MCF 10A (cell line): ENCODE data around the gene ARHGAP21. TPM values are rescaled to one million over a fixed set of nuclear protein-coding genes. Genes with fewer than 3 reads are reported as not detected.

ENCODE experiments used
- BruUV-seq: library from RNA; stranded (reverse); fragments of 400-500 nt; replicated peaks from 2 replicates; lab custom pipeline; 2021; lab: Mats Ljungman, UMichigan
- CTCF ChIA-PET: fragments of 300-600 bp; sonication (Branson Sonifier 250); formaldehyde crosslinking; extraction: SDS; loops from one replicate; lab custom pipeline; 2021; ENCODE audit warnings: antibody characterized with exemption, inconsistent platforms; lab: Yijun Ruan, JAX
- POLR2A ChIA-PET: fragments of 300-600, 350-650 bp; sonication (Branson Sonifier 250); formaldehyde crosslinking; extraction: SDS; loops from one replicate; lab custom pipeline; 2020; ENCODE audit warnings: antibody characterized with exemption, inconsistent platforms; lab: Yijun Ruan, JAX
- DNase-seq: peaks from one replicate; pipeline ENCODE4 v3.0.0-alpha.2; 2018; ENCODE audit not compliant: unreplicated experiment
- H3K27ac Mint-ChIP-seq: one replicate; pipeline ENCODE4 v1.8.0; 2022; ENCODE audit warnings: mild to moderate bottlenecking, low read depth, mixed read lengths; ENCODE audit not compliant: unreplicated experiment
- H3K27me3 Mint-ChIP-seq: one replicate; pipeline ENCODE4 v1.8.0; 2022; ENCODE audit warnings: mixed read lengths; ENCODE audit not compliant: insufficient read depth, unreplicated experiment
- H3K36me3 Mint-ChIP-seq: one replicate; pipeline ENCODE4 v1.8.0; 2022; ENCODE audit warnings: mild to moderate bottlenecking, moderate library complexity, mixed read lengths; ENCODE audit not compliant: insufficient read depth, unreplicated experiment
- H3K4me1 Mint-ChIP-seq: one replicate; pipeline ENCODE4 v1.8.0; 2022; ENCODE audit warnings: mixed read lengths; ENCODE audit not compliant: insufficient read depth, unreplicated experiment
- H3K4me3 Mint-ChIP-seq: one replicate; pipeline ENCODE4 v1.8.0; 2022; ENCODE audit warnings: mild to moderate bottlenecking, moderate library complexity, mixed read lengths; ENCODE audit not compliant: unreplicated experiment
- H3K9me3 Mint-ChIP-seq: one replicate; pipeline ENCODE4 v1.8.0; 2022; ENCODE audit warnings: mixed read lengths; ENCODE audit not compliant: unreplicated experiment
- intact Hi-C: fragments of 100-400 bp; cut with micrococcal nuclease; formaldehyde crosslinking; loops from 2 replicates; pipeline ENCODE4 v1.14.1; 2022
- total RNA-seq: library from RNA; stranded (reverse); gene quantifications from 2 replicates; pipeline ENCODE4 v1.2.3, GENCODE V29; 2022
- TF ChIP-seq, protein P1 (sequence below): fragments of 200-600 bp; IDR thresholded peaks from one replicate; pipeline ENCODE4 v1.8.0; 2022; ENCODE audit warnings: antibody characterized with exemption, mild to moderate bottlenecking; ENCODE audit not compliant: unreplicated experiment

ARHGAP21 gene
- total RNA-seq, 1 experiment from 2014 or later = 85.1 TPM

DNA sequence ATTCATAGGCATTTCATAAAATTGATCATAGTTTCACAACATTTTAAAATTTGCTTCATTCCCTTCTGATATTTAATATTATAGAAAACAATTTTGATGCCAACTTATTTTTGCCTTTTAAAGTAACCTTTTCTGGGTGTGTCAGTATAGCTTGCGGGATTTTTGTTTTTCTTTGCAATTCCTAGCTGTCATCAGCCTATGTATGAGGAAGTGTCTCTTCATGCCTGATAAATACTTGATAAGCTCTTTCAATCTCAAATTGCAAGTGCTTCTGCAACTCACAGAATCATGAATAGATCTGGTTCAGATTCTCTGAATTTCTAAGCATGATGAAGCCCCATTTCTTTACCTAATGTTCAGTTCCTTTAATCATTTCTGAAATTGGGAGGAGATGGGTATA lies 28.0 kb upstream of the ARHGAP21 start:
- no peak for DNase-seq
- Mint-ChIP-seq H3K36me3 (no peaks in the 10 kb centered on the region), H3K4me1 (peaks cover 11% of the 10 kb centered on the region), H3K27me3 (no peaks in the 10 kb centered on the region), H3K4me3 (no peak overlapping the region), H3K27ac (no peak overlapping the region), H3K9me3 (no peaks in the 10 kb centered on the region)
- CTCF ChIA-PET = interaction anchor here (0.7 kb wide), 1 partner anchor 134 kb away, joined by 3 read pairs; no protein-coding TSS in a partner anchor
- no TSS peak for BruUV-seq
- intact Hi-C loops = no loop called here
- TF ChIP-seq, protein P1, sequence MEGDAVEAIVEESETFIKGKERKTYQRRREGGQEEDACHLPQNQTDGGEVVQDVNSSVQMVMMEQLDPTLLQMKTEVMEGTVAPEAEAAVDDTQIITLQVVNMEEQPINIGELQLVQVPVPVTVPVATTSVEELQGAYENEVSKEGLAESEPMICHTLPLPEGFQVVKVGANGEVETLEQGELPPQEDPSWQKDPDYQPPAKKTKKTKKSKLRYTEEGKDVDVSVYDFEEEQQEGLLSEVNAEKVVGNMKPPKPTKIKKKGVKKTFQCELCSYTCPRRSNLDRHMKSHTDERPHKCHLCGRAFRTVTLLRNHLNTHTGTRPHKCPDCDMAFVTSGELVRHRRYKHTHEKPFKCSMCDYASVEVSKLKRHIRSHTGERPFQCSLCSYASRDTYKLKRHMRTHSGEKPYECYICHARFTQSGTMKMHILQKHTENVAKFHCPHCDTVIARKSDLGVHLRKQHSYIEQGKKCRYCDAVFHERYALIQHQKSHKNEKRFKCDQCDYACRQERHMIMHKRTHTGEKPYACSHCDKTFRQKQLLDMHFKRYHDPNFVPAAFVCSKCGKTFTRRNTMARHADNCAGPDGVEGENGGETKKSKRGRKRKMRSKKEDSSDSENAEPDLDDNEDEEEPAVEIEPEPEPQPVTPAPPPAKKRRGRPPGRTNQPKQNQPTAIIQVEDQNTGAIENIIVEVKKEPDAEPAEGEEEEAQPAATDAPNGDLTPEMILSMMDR = no peak
- POLR2A ChIA-PET = interaction anchor here (0.7 kb wide), 1 partner anchor 19 kb away, joined by 3 read pairs; no protein-coding TSS in a partner anchor

DNA sequence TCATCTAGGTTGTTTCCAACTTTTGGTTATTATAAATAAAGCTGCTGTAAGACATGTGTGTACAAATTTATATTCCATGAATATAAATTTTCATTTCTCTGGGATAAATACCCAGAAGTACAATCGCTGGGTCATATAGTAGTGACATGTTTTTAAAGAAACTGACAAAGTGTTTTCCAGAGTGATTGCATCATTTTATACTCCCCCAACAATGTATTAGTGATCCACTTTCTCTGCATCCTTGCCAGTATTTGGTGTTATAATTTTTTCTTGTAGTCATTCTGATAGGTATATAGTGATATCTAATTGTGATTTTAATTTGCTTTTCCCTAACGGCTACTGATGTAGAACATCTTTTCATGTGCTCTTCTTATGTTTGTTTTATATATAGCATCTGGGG lies 27.0 kb upstream of the ARHGAP21 start:
- POLR2A ChIA-PET = no interaction called here
- Mint-ChIP-seq H3K27me3 (no peaks in the 10 kb centered on the region), H3K27ac (no peak overlapping the region), H3K36me3 (no peaks in the 10 kb centered on the region), H3K9me3 (no peaks in the 10 kb centered on the region), H3K4me3 (no peak overlapping the region), H3K4me1 (peaks cover 5% of the 10 kb centered on the region)
- BruUV-seq = no TSS peak
- CTCF ChIA-PET = interaction anchor here (0.7 kb wide), 1 partner anchor 29 kb away, joined by 3 read pairs; no protein-coding TSS in a partner anchor
- no peak for DNase-seq
- TF ChIP-seq, protein P1 = no peak
- intact Hi-C loops = no loop called here

DNA sequence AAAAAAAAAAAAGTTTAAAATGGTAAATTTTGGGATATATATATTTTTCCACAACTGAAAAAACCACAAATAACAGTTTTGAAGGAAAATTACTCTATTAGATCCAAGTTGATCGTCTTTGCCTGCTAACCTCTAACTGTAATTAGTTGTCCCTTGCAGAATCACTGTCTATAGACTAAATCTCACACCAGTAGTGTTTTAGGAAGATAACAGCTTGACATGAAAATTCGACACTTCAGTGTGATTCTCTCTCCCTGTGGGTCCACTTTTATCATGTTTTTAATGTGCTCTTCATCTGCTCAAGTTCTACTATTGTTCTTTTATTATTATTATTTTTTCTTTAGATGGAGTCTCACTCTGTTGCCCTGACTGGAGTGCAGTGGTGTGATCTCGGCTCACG lies 24.5 kb upstream of the ARHGAP21 start:
- TF ChIP-seq, protein P1 = no peak
- POLR2A ChIA-PET = no interaction called here
- no TSS peak for BruUV-seq
- DNase-seq = no peak
- no peak overlapping the region for H3K4me3 Mint-ChIP-seq
- H3K27ac Mint-ChIP-seq = no peak overlapping the region
- H3K36me3 Mint-ChIP-seq = no peaks in the 10 kb centered on the region
- peaks cover 5% of the 10 kb centered on the region for H3K4me1 Mint-ChIP-seq
- intact Hi-C loops = no loop called here
- CTCF ChIA-PET = interaction anchor here (0.6 kb wide), 1 partner anchor 15 kb away, joined by 3 read pairs; no protein-coding TSS in a partner anchor
- H3K9me3 Mint-ChIP-seq = no peaks in the 10 kb centered on the region
- H3K27me3 Mint-ChIP-seq = no peaks in the 10 kb centered on the region

DNA sequence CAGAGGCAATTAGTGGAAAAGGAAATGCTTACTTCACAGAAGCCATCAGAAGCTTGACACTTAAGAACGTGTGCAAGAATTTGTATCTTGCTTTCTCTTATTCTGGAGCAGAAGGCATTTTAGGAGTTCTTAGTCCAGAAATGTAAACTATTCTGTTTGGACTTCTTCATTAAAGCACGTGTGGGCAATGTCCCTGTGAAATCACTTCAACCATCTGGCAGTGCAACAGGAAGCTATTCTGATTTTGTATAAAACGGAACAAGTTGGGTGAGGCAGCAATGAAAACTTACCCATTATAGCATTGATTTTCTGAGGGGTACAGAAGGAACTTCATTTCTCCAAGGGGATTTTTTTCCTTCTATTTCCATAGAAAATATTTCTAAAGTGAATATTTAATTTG lies 21.3 kb upstream of the ARHGAP21 start:
- no TSS peak for BruUV-seq
- TF ChIP-seq, protein P1 = no peak
- Mint-ChIP-seq H3K4me3 (no peak overlapping the region), H3K27ac (no peak overlapping the region), H3K4me1 (no peaks in the 10 kb centered on the region), H3K9me3 (no peaks in the 10 kb centered on the region), H3K27me3 (no peaks in the 10 kb centered on the region), H3K36me3 (no peaks in the 10 kb centered on the region)
- ChIA-PET POLR2A (interaction anchor here (0.7 kb wide), 2 partner anchors 49 to 1140 kb away, joined by 3 read pairs; no protein-coding TSS in a partner anchor), CTCF (interaction anchor here (0.6 to 1.8 kb wide), 3 partner anchors 11 to 200 kb away, joined by 3 to 5 read pairs (median 5); no protein-coding TSS in a partner anchor)
- no peak for DNase-seq
- intact Hi-C loops = no loop called here
